ENCODE measurements around the gene ARPP19.
A peak's percentile ranks its signal among the peaks of the same experiment; 100 is the strongest.
"Not testable (repeated sequence)": the region's sequence is repeated elsewhere in the genome, so short reads cannot be mapped to it uniquely, and the experiment has no call there.

The ARPP19 gene, protein sequence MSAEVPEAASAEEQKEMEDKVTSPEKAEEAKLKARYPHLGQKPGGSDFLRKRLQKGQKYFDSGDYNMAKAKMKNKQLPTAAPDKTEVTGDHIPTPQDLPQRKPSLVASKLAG

DNA sequence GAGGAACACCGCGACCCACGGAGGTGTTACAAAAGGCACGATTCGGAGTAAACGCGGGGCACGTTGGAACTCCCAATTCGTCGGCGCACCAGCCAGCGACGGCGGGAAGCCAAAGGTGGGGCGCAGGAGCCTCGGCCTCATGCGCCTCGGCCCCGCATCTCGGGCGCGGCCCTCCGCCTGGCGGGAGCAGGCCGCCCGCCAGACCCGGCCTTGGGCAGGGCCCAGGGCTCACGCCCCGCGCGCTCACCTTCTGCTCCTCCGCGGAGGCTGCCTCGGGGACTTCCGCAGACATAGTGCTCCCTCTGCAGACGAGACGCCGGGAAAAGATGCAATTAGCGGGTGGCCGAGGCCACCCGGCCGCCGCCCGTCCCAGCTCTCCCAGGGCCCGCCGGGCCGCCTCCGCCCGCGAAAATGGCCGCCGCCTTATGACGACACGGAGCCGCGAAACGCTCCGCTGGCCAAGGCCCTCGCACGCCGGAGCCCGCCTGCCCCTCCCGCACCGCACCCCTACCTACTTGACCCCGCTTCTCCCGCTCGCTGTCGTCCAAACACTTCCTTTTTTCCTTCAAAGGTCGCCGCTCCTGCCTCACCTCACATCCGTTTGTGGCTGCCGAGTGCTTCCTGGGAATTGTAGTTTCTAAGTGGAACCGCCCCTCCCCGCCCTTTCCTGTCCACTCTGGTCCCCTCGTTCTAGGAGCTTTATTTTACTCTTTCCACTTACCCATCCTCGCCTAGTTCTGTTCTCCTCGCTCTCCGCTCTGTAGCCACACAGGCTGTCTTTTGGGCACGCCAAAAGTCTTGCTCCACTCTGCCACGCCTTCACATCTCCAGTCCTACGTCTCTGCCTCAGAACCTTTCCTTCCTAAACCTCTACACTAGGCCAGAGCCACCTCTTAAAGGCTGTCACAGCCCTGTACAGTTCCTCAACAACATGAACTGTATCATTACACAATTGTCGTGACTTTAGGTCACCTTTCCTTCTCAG is at the start of gene ARPP19:
TSS of gene ARPP19 (minus strand) at position 430 of the 985 bp plus-strand sequence. CDS start at position 292, 138 bp downstream.
- DNase-seq, result peak; percentile 90

DNA sequence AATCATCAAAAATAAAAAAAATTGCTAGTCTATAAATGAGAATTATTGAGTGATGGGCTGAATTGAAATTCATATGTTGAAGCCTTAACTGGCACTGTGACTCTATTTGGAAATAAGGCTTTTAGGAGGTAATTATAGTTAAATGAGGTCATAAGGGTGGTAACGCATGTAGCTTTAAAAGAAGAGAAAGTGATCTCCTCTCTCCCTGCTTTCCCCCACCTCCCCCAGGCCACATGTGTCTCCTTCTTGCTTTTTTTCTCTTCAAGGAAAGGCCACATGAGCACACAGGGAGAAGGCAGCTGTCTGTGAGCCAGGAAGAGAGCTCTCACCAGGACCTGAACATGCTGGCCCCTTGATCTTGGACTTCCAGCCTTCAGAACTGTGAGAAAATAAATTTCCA is 48.2 kb upstream of the ARPP19 start:
- DNase-seq, result no peak

DNA sequence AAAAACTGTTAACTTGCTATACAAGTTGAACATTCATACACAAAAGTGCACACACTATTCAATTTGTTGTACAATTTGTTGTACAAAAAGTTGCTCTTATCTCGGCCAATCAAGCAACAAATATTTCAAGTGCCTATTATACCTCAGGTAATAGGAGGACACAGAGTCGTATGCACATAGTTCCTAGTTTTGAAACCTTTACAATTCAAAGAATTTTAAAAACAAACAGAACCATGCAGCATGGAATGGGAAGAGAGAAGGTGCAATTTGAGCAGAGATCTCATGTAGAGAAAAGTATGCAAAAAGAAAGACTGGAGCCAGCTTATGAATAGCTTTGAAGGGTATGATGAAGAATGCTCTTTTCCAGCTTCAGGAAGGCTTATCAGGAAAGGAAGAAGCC is 46.5 kb upstream of the ARPP19 start:
- DNase-seq, result no peak

DNA sequence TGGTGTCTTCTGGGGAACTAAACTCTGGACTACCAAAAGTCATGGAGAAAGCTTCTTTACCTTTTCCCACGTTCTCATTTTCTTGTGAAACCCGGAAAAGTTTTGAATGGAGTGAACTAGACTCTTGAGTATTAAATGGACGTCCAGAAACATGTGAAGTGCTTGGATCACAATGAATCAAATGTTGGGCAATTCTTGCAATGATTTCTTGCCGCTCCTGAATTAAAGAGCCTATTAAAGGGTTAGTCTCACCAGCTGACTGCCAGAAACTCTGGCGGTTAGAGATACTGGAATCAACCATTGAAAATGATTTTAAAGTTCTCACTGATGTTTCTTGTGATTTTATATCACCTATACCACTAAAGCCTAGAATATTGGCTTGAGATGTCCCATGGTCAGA is 40.8 kb upstream of the ARPP19 start:
- no peak for DNase-seq

DNA sequence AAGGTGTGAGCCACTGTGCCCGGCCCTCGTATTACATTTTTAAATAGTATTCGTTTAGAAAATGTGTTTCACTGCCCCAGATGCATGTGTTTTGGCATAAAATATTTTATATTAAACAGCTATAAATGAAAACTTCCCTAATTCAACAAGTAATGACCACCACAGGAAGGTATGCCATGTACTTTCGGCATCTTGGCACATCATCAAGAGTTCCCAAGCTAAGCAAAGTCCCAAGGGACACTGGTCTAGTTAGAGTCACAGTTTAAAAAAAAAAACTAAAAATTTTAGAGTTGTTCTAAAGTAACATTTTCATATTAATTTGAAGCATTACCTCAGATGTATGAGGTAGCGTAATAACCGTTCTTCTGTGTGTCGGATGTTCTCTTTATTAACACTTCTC is 15.6 kb upstream of the ARPP19 start:
- DNase-seq, result no peak

DNA sequence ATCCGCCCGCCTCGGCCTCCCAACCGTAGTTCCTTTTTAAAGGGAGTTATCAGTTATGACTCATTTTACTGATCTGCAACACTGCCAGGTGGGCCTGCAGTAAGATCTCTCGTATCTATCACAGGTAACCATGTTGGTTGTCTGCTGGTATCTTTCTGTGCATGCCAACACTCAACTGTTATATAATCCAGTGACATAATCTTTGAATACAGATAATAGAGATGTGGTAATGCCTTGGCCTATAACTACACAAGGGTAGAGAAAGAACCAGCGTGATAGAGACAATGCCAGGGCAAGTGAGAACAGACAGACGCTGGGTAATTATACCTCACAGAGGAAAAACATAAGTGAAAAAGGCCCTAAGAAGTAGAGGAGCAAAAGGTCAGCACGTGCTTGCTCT is 11.0 kb upstream of the ARPP19 start:
- DNase-seq, result no peak

DNA sequence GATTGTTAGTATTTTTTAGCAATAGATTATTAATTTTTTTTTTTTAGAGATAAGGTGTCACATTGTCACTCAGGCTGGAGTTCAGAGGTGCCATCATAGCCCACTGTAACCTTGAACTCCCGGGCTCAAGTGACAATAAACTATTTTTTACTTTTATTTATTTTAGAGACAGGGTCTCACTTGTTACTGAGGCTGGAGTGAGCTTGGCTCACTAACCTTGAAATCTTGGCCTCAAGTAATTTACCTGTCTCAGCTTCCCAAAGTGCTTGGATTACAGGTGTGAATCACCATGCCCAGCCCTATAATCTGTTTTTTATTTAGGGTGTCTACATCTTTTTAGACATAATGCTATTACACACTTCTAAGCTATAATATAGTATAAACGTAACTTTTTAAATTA is 7.9 kb upstream of the ARPP19 start:
- DNase-seq, result no peak

DNA sequence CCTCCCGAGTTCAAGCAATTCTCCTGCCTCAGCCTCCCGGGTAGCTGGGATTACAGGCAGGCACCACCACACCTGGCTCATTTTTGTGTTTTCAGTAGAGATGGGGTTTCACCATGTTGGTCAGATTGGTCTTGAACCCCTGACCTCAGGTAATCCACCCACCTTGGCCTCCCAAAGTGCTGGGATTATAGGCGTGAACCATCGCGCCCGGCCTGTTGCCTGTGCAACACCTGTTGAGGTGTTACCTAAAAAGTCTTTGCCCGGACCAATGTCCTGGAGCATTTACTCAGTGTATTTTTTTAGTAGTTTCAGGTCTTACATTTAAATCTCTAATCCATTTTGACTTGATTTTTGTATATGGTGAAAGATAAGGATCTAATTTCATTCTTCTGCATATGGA is 6.7 kb upstream of the ARPP19 start:
- DNase-seq, result not testable (repeated sequence)

DNA sequence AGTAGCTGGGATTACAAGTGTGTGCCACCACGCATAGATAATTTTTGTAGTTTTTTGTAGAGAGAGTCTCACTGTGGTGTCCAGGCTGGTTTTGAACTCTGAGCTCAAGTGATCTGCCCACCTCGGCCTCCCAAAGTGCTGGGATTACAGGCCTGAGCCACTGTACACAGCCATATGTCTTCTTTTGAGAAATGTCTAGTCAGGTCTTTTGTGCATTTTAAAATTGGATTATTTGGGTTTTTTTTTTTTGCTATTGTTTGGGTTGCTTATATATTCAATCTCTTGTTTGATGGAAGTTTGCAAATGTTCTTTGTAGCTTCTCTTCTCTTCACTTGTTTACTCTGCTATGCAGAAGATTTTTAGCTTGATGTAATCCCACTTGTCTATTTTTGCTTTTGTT is 6.2 kb upstream of the ARPP19 start:
- no peak for DNase-seq

DNA sequence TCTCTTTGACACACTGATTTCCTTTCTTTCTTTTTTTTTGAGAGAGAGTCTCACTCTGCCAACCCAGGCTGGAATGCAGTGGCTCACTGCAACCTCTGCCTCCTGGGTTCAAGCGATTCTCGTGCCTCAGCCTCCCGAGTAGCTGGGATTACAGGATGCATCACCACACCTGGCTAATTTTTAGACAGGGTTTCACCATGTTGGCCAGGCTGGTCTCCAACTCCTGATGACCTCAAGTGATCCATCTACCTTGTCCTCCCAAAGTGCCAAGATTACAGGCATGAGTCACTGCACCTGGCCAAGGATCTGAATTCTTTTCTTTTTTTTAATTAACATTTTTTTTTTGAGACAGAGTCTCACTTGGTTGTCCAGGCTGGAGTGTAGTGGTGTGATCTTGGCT is 5.8 kb upstream of the ARPP19 start:
- not testable (repeated sequence) for DNase-seq

DNA sequence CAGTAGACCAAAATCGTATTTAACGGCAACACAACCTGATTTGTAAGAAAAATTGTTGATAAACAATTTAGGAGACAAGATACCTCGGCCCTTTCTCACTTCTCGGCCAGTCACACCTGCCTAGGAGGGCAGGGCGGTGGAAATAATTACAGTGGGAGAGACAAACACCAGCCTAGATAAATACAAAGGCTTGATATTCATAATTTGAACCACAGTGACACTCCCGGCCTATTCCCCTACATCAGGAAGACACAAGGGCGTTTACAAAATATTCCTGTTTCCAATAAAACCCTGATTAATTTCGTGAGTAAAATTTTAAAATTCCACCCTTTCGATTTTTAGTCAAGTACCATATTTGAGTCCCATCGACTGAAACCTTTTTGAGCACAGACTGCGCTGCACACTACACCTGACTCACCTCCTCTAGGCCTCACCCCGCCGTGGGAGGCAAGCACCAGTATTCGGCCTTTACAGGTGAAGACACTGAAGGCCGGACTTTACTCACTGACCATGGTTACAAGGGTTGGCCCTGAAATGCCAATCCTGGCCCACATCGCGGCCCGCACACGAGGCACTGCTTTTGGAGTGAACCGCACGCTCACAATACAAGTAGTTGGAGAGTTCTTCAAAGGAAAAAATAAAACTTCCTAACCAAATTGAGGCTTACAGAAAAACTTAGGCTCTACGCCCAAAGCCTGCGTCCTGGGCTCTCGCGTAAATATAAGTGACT is 794 bp downstream of the ARPP19 start:
- DNase-seq, result no peak

DNA sequence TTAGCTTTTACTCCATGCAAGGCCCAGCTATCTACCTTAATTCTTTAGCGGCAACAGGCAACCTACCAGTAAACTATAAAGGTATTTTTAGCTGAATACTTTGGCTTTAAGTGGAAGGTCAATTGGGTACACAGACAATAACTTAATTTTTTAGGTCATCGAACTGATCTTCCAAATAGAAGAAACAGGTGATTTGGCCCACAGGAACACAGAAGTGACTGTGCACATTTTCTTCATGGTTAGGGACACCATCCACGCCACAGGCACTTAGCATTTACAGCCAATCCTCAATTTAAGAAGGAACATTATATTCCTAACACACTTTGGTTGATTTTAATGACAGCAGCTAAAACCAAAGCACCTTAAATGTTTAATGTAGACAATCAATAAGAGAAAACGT is 1.9 kb downstream of the ARPP19 start:
- no peak for DNase-seq

DNA sequence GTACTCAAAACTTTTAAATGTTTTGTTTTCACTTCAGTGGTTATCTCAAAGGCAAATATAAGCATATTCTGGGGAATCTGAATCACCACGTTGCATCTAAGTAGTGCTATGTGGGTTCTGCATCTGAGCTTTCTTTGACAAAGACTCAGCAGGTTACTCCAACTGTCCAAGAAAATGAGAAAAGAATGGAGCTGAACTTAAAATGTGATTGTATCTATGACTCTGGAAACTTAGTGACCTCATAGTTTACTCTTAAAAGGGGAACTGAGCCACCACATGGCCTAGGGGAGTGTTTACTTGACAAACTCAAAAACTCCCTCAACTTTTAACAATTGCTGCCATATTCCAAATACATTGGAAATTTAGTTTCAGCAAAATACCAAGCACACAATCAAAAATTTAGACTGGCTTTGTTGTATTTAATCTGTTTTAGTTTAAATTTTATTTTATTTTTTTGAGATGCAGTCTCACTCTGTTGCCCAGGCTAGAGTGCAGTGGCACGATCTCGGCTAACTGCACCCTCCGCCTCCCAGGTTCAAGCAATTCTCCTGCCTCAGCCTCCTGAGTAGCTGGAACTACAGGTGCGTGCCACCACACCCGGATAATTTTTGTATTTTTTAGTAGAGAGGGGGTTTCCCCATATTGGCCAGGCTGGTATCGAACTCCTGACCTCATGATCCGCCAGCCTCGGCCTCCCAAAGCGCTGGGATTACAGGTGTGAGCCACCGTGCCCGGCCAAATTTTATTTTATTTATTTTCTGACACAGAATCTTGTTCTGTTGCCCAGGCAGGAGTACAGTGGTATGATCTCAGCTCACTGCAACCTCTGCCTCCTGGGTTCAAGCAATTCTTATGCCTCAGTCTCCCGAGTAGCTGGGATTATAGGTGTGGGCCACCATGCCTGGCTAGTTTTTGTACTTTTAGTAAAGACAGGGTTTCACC is 3.1 kb downstream of the ARPP19 start:
- DNase-seq, result not testable (repeated sequence)

DNA sequence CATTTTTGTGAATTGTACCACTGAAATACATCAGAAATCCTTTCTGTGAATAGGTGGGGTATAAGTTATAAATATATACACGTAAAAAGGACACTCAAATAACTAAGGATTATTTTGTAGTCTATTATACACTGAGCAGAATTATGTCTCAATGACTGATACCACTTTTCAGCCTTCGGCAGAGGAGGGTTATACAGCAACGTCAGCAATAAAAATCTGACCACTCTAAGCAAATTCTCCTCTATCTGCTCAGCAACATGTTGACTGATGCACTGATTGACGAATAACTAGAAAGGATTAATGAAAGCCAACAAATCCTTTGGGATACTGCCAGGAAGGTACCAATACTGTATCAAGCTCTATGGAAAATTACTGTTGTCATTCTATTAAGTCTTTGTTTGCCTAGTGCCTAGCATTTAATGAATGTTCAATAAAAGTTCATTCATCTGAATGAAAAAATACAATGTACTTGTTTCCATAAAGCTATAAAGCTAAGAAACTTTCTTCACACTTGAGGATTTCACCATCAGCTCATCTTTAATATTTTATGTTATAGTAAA is 5.2 kb downstream of the ARPP19 start:
- DNase-seq, result no peak

DNA sequence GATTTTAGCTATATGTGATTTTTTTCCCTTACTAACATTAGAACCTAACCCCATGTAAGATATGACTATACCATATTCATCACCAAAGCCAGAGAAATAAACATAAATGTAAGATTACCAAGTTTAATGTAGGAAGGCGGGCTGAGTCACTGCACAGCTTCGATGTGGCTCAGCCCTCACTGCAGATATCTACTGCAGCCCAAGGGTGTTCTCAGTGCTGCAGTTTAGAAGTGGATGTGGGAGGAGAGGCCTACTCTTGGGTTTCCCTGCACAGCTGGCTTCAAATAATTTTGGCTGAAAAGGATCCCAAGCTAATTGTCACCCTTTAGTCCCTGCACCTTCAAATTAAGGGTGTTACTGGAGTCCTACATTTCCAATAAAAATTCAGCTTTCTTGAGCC is 9.3 kb downstream of the ARPP19 start:
- no peak for DNase-seq

DNA sequence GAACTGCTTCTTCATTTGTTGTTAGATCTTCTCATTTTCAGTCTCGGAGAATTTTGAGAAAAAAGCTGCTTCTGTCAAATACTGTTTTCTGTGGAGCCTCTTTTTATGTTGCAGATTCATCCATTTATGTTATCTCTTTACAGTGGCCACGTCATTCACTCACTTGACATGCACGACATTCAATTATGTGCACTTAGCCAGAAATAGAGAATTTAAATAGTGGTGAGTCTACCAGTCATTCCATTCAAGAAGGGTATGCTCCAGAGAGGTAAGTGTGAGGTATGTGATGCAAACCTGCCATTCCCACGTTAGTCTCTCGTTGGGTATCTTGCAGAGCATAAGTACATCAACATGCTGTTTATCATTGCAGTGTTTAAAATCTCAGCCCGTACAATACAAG is 9.8 kb downstream of the ARPP19 start:
- DNase-seq, result no peak

DNA sequence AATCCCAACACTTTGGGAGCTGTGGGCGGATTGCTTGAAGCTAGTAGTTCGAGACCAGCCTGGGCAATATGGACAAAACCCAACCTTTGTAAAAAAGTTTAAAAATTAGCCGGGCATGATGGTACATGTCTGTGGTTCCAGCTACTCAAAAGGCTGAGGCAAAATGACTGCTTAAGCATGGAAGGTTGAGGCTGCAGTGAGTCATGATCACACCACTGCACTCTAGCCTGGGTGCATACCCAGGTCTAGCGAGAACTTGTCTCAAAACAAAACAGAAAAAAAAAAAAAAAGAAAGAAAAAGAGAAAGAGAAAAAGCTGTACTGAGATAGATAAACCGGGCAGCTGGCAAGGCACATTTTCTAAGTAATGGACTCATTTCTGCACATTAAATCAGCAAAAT is 10.6 kb downstream of the ARPP19 start:
- DNase-seq, result no peak

DNA sequence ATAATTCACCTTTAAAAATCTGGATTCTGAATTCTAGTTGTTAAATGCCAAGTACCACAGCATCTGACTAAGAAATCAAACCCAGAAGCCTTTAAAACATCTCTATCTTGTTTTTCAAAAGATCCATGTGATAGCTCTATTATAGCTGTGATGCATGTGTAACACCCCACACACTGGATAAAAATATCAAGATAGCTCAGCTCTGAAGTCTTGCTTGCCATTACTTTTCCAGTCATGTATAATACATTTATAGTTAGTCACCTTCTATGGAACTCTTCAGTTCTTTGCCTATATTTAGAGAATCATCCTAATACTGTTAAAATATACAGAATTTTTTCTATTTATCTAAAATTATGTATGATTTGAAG is 11.6 kb downstream of the ARPP19 start:
- no peak for DNase-seq

DNA sequence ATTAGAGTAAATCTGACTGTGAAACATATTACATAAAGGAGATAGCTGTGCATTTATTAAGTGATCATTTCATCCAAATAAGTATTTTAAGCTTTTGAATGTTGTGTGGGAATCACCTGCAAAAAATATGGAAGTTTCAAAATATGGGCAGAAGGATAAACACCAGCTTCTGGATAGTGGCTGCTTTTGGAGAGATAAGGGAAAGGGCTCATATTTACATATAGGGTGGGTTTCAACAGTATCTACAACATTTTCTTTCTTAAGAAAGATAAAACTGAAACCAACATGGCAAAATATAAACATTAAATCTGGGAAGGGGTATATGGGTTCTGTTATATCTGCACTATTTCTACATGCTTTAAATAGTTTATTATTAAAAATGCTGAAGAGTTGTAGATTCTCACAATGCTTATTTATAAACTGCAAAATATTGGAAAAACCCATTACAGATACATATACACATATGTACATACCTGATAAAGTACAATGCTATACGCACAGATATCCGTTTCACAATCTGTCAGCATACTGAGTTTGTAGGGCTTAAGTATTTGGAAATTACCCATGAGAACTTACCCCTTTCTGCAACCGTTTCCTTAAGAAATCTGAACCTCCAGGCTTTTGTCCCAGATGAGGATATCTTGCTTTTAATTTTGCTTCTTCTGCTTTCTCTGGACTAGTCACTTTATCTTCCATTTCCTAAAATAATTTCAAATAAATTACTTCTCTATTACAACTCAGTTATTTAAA is 12.1 kb downstream of the ARPP19 start:
- DNase-seq, result no peak

DNA sequence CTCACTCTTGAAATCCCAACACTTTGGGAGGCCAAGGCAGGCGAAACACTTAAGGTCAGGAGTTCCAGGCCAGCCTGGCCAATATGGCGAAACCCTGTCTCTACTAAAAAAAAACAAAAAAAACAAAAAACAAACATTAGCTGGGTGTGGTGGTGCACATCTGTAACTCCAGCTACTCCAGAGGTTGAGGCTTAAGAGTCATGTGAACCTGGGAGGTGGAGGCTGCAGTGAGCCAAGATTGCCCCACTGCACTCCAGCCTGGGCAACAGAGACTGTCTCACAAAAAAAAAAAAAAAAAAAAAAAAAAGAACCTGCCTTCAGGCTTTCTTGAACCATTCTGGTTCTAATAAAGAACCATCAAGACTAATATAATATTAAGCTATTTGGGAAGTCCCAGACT is 16.5 kb downstream of the ARPP19 start:
- no peak for DNase-seq

DNA sequence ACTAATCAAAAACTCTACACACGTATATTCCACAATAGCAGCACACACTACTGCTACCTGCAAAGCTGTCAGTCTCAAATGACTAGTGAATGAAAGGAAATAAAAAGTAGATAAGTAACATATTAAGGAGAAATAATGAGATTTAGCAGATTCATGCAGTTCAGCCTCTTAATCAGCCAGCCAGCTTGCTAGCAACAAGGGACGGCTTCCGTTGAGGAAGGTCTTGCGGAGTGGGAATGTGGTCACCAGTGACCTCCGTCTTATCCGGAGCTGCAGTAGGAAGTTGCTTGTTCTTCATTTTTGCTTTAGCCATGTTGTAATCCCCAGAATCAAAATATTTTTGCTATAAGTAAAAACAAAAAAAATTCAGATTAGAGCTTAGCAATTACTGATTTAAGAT is 17.1 kb downstream of the ARPP19 start:
- DNase-seq, result no peak

DNA sequence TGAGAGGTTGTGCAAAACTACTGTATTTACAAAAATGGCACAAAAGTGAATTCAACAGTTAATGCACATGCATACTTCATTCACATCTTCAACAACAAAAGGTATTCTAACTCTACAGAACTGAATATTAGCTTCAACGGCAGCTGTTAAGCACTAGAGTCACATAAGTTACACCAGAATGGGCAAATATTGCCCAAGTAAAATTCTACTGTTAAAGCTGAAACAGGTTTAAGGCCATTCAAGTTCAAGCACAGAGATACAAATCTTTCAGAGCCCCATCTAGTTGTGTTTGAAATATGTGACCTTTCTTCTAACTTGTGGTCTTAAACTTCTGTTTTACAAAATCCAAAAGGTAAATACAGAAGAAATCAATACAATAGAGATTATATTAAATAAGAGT is 17.6 kb downstream of the ARPP19 start:
- DNase-seq, result not testable (repeated sequence)
